GM12874 (cell line): ENCODE measurements around the gene DAGLA.
A peak's percentile ranks its signal among the peaks of the same experiment; 100 is the strongest.

Experiments used
- CTCF ChIP-seq: IDR thresholded peaks from 2 replicates; pipeline ENCODE4 v1.5.1; 2011; ENCODE audit warnings: low read depth, mild to moderate bottlenecking, control low read depth, low read length, moderate library complexity; ENCODE audit not compliant: insufficient read depth

DAGLA gene

GRCh38 chr11:61787928-61788491 lies 107.8 kb downstream of the DAGLA start:
- peak; percentile 35; the same call in 1 of the 2 replicates for TF ChIP-seq CTCF

- TF ChIP-seq CTCF, result no peak
Measured at GRCh38 chr11:61791737-61792309, 111.6 kb downstream of the DAGLA start.

- TF ChIP-seq CTCF, result no peak
Measured at GRCh38 chr11:61792310-61793082, 112.3 kb downstream of the DAGLA start, which contains the start of the genes FEN1 and TMEM258. TSS of gene FEN1 (plus strand) at chr11:61792911. CDS start at chr11:61795362, 2,451 bp downstream. TSS of gene TMEM258 (minus strand) at chr11:61792599. CDS start at chr11:61792558, 41 bp downstream.

GRCh38 chr11:61793083-61793828 lies 113.1 kb downstream of the DAGLA start:
- TF ChIP-seq CTCF, result no peak

- no peak for TF ChIP-seq CTCF
Measured at GRCh38 chr11:61793829-61794204, 113.6 kb downstream of the DAGLA start.

- TF ChIP-seq CTCF, result no peak
Measured at GRCh38 chr11:61794579-61794978, 114.4 kb downstream of the DAGLA start.

GRCh38 chr11:61795459-61795858 lies 115.3 kb downstream of the DAGLA start:
- TF ChIP-seq CTCF, result no peak
